Duodenal mucosa (tissue), 2 donors: ENCODE results near the gene TRIM28.
A peak's percentile ranks its signal among the peaks of the same experiment; 100 is the strongest.

ENCODE experiments used
- H3K27ac ChIP-seq: one replicate; pipeline ENCODE4 v1.7.0; 2013; ENCODE audit warnings: low read depth, low read length
- H3K27me3 ChIP-seq, 2 donors: one replicate each; pipeline ENCODE4 v1.7.0; 2013; ENCODE audit warnings: low read length in 2 of 2, control low read depth in 1 of 2; ENCODE audit not compliant: insufficient read depth in 2 of 2, control insufficient read depth in 1 of 2
- H3K36me3 ChIP-seq, 2 donors: one replicate each; pipeline ENCODE4 v1.7.0; 2013; ENCODE audit warnings: low read length in 2 of 2, control low read depth in 1 of 2; ENCODE audit not compliant: insufficient read depth in 2 of 2, control insufficient read depth in 1 of 2
- H3K4me1 ChIP-seq, 2 donors: one replicate each; pipeline ENCODE4 v1.7.0; 2013; ENCODE audit warnings: low read length in 2 of 2, control low read depth in 1 of 2; ENCODE audit not compliant: insufficient read depth in 2 of 2, control insufficient read depth in 1 of 2
- H3K4me3 ChIP-seq, 2 donors: one replicate each; pipeline ENCODE4 v1.7.0; 2013; ENCODE audit warnings: low read length in 2 of 2, low read depth in 1 of 2
- H3K9ac ChIP-seq, 2 donors: one replicate each; pipeline ENCODE4 v1.7.0; 2013; ENCODE audit warnings: low read length in 2 of 2, low read depth in 1 of 2
- H3K9me3 ChIP-seq, 2 donors: one replicate each; pipeline ENCODE4 v1.7.0; 2013; ENCODE audit warnings: low read length in 2 of 2, control low read depth in 1 of 2; ENCODE audit not compliant: control insufficient read depth in 1 of 2

TRIM28 gene

DNA sequence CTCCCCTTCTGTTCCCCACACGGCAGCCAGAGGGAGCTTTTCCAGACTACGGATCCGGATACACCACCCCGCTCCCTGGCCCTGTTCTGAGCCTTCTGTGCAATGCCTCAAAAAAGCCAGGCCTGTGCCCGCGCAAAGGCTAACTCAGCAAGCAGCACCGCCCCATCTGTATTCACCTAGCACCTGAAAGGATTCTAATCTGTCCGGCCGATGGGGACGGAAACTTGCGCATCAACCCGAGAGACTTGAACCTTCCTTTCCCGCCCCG is 24.8 kb upstream of the TRIM28 start:
- H3K9me3 ChIP-seq: no peaks in the 10 kb centered on the region
- peaks cover 22 to 41% of the 10 kb centered on the region in 2 donors for H3K4me1 ChIP-seq
- peaks cover 8 to 19% of the 10 kb centered on the region in 2 donors for H3K36me3 ChIP-seq
- H3K9ac ChIP-seq: peak overlapping the region; percentile 90 to 92
- H3K4me3 ChIP-seq: peak overlapping the region; percentile 73 to 88
- H3K27ac ChIP-seq: peak overlapping the region; percentile 98
- no peaks in the 10 kb centered on the region for H3K27me3 ChIP-seq

- peaks cover 19 to 37% of the 10 kb centered on the region in 2 donors for H3K4me1 ChIP-seq
- H3K9me3 ChIP-seq: no peaks in the 10 kb centered on the region
- no peaks in the 10 kb centered on the region for H3K27me3 ChIP-seq
Measured at GRCh38 chr19:58519355-58520256, 24.3 kb upstream of the TRIM28 start, which contains the start of gene ZBTB45. Gene ZBTB45 (minus strand): TSS chr19:58519810. CDS start chr19:58517673, 2,137 bp downstream.

GRCh38 chr19:58520257-58520599 is 23.6 kb upstream of the TRIM28 start:
- no peaks in the 10 kb centered on the region for H3K27me3 ChIP-seq
- peaks cover 8 to 19% of the 10 kb centered on the region in 2 donors for H3K36me3 ChIP-seq
- H3K4me3 ChIP-seq: peak overlapping the region; percentile 73 to 88
- no peaks in the 10 kb centered on the region for H3K9me3 ChIP-seq
- H3K27ac ChIP-seq: peak overlapping the region; percentile 98
- peak overlapping the region; percentile 90 to 92 for H3K9ac ChIP-seq
- H3K4me1 ChIP-seq: peaks cover 19 to 36% of the 10 kb centered on the region in 2 donors

More at GRCh38 chr19:58519355-58520256, 24.3 kb upstream of the TRIM28 start, which contains the start of gene ZBTB45:
- Histone ChIP-seq H3K36me3 (peaks cover 8 to 19% of the 10 kb centered on the region in 2 donors), H3K27ac (peak within 1 kb of the TSS; percentile 98), H3K4me3 (peak within 1 kb of the TSS; percentile 73 to 88), H3K9ac (peak within 1 kb of the TSS; percentile 90 to 92)

GRCh38 chr19:58521651-58522050 is 22.2 kb upstream of the TRIM28 start:
- no peaks in the 10 kb centered on the region for H3K9me3 ChIP-seq
- no peaks in the 10 kb centered on the region for H3K27me3 ChIP-seq
- H3K27ac ChIP-seq: no peak overlapping the region
- H3K9ac ChIP-seq: peak overlapping the region in 1 of 2 donors; percentile 8
- peaks cover 2 to 10% of the 10 kb centered on the region in 2 donors for H3K36me3 ChIP-seq
- H3K4me1 ChIP-seq: peaks cover 19 to 30% of the 10 kb centered on the region in 2 donors
- H3K4me3 ChIP-seq: no peak overlapping the region

- H3K9me3 ChIP-seq: no peaks in the 10 kb centered on the region
- no peaks in the 10 kb centered on the region for H3K27me3 ChIP-seq
- H3K9ac ChIP-seq: no peak overlapping the region
- H3K27ac ChIP-seq: no peak overlapping the region
- peaks cover 19 to 25% of the 10 kb centered on the region in 2 donors for H3K4me1 ChIP-seq
- H3K4me3 ChIP-seq: no peak overlapping the region
- no peaks in the 10 kb centered on the region for H3K36me3 ChIP-seq
Measured at GRCh38 chr19:58522709-58523108, 21.2 kb upstream of the TRIM28 start.

GRCh38 chr19:58529405-58529804 is 14.5 kb upstream of the TRIM28 start:
- Histone ChIP-seq H3K27ac (no peak overlapping the region), H3K27me3 (no peaks in the 10 kb centered on the region), H3K9ac (no peak overlapping the region), H3K4me1 (peaks cover 0 to 4% of the 10 kb centered on the region in 2 donors), H3K9me3 (no peaks in the 10 kb centered on the region), H3K4me3 (no peak overlapping the region), H3K36me3 (no peaks in the 10 kb centered on the region)

GRCh38 chr19:58531034-58531840 is 12.6 kb upstream of the TRIM28 start:
- Histone ChIP-seq H3K9ac (no peak overlapping the region), H3K36me3 (no peaks in the 10 kb centered on the region), H3K4me3 (no peak overlapping the region), H3K9me3 (no peaks in the 10 kb centered on the region), H3K4me1 (peaks cover 0 to 4% of the 10 kb centered on the region in 2 donors), H3K27ac (no peak overlapping the region), H3K27me3 (no peaks in the 10 kb centered on the region)

- H3K9ac ChIP-seq: no peak overlapping the region
- H3K4me1 ChIP-seq: peaks cover 6 to 11% of the 10 kb centered on the region in 2 donors
- H3K4me3 ChIP-seq: no peak overlapping the region
- peaks cover 3 to 12% of the 10 kb centered on the region in 2 donors for H3K27me3 ChIP-seq
- H3K9me3 ChIP-seq: no peaks in the 10 kb centered on the region
- no peak overlapping the region for H3K27ac ChIP-seq
- H3K36me3 ChIP-seq: no peaks in the 10 kb centered on the region
Measured at GRCh38 chr19:58535857-58536256, 8.0 kb upstream of the TRIM28 start.

GRCh38 chr19:58536852-58537798 is 6.7 kb upstream of the TRIM28 start:
- no peak overlapping the region for H3K4me3 ChIP-seq
- no peak overlapping the region for H3K9ac ChIP-seq
- H3K36me3 ChIP-seq: no peaks in the 10 kb centered on the region
- H3K27ac ChIP-seq: no peak overlapping the region
- H3K27me3 ChIP-seq: peaks cover 3 to 12% of the 10 kb centered on the region in 2 donors
- H3K9me3 ChIP-seq: no peaks in the 10 kb centered on the region
- peaks cover 6 to 7% of the 10 kb centered on the region in 2 donors for H3K4me1 ChIP-seq
